HG03521 (cell line): Measurements from ENCODE around the gene DCHS1.

Experiments used
- ATAC-seq: cut with Tn5 transposase; IDR thresholded peaks from one replicate; pipeline ENCODE4 v1.9.1; 2021; ENCODE audit warnings: mild to moderate bottlenecking, moderate library complexity; ENCODE audit not compliant: unreplicated experiment

Gene DCHS1

DNA sequence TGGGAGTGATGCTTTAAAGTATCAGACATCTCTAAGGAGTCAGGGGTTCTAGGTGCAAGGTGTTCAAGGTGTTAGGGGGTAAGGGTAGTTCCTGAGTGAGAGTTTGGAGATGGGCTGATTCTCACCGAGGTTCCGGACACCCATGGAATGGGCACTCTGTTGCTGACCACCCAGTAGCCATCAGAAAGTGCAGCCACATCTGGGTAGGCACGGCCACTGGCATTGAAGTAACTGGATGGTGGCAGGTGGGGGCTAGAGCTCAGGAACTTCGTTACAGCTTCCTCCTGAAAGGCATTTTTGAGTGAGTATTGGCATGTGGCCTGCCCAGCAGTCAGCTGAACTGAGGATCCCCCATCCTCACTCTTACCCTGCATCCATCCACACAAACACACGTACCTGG is 40.6 kb downstream of the DCHS1 start:
- no peak for ATAC-seq

DNA sequence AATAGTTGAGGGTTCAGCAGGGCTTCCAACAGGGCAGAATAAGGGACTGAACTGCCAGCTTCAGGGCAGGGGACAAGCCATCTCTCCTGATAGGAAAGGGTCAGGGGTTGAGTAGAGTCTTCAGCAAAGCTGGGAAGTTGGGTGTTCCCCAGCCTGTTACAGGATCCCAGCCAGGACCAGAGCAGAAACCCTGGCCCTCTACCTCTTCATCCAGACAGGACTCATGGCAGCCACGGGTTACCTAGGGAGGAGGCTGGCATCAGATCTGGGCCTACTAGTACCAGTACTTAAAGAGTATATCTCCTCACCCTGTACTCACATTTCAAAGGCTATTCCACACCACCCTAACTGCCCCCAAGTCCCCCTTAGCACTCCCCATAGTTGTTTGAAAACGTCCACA is 41.2 kb downstream of the DCHS1 start:
- no peak for ATAC-seq

DNA sequence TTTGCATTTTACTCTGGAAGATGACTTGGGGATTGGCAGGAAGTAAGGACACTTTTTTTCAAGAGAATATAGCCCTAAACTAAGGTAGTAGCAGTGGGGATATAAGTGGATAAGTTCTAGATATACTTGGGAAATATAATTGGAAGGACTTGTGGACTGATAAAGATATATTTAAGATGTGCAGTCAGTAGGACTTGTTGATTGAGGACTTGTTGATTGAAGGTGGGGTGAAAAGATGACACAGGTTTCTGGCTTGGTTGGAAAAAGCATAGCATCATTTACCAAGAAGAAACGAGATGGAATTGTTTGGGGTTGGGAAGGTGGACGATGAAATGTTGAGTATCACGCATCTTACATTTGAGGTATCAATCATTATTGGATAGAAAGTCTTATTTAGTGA is 42.1 kb downstream of the DCHS1 start:
- no peak for ATAC-seq

DNA sequence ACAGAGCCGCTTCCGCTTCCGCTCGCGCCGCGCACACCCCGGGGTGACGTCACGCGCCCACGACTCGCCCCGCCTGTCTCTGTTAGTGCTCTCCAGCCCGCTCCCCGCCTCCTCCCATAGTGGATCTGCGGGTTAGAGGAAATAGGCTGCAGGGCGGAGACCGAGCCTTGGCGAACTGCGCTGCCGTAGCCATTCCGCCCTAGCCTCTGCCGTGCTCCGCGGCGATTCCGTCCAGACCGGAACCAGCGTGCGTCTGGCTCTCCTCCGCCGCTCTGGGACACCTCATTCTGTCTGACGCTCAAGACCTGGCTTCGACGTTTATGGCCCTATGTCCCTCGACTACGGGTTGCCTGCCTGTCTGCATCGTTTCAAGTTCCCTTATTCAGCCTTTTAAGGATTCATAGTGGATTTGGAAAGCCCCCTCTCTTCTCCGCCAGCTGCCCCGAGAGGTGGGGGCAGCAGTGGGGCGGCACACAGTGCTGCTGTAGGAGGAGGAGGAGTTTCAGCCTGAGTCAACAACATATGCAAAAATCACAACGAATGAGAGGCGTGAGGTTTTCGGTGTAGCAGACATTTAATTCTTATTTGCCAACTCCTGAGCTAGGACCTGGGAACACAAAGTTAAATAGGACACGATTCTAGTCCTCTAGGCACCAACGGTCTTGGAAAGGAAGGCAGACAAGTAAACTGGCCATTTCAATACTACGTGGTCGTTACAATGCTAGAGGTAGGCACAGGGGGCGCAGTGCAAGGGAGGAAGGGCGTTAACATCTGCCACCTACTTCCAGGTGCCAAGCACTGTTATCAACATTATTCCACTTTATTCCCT is 43.2 kb downstream of the DCHS1 start, which contains the start of gene TAF10:
TAF10 (minus strand) TSS at position 4 of the 829 bp plus-strand sequence. CDS start 27 bp downstream, outside the sequence.
- peak; percentile 89 for ATAC-seq

DNA sequence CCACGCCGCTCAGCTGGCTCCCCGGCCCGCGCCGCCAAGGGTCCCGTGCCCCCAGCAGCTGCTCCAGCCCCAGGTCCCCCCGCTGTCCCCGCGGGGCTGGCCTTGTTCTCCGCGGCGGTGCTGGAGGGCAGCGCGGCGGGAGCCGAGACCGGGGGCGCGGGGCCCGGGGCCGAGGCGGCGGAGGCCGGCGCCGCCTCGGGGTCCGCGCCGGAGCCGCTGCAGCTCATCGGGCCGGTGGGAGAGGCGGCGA is 43.7 kb downstream of the DCHS1 start:
- ATAC-seq, result peak; percentile 14

DNA sequence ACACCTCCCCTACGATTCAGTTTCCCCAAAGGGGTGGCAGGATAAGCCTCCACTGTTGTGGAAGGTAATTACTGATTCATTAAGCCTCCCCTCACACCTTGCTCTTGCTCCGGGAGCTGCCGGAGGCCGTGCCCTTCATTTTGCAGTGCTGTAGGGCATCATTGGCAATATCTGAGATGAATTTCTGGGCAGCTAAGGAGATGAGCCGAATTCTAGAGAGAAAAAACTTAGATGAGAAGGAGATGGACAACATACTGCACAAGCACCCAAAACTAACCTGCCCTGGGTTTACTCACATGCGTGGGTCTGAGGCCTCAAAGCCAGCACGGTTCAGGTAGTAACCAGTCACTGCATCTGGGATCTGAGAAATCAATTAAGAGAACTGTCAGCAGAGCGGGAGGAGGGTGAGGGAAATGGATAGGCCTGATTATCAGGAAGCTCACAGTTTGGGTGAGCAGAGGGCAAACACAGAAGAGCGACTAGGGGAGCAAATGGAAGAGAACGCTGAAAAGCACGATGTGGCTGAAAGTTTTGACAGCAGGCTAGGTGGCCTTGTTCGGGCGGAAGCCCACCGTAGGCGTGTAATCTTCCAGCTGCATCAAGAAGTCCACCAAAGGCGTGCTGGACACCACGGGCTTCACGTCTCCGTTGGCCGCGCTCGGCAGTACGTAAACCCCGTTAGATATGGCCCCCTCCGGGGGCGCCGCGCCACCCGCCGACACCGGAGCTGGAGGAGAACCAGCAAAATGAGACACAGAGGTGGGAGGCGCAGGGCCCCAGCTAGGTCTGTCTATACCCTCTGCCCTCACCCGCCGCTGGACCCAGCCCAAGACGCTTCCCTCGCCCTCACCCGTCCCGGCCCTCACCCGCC is 44.3 kb downstream of the DCHS1 start:
- ATAC-seq, result no peak

DNA sequence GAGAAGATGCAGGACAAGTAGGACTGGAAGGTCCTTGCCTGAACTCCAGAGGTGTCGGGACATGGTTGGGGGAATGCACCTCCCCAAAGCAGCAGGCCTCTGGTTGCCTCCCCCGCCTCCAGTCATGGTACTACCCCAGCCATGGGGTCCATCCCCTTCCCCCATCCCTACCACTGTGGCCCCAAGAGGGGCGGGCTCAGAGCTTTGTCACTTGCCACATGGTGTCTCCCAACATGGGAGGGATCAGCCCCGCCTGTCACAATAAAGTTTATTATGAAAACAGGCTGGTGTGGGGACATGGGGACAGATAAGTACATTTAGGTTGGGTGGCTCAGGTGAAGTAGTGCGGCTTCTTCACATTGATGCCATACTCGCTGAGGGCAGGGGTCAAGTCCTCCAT is 45.0 kb downstream of the DCHS1 start:
- ATAC-seq, result no peak

DNA sequence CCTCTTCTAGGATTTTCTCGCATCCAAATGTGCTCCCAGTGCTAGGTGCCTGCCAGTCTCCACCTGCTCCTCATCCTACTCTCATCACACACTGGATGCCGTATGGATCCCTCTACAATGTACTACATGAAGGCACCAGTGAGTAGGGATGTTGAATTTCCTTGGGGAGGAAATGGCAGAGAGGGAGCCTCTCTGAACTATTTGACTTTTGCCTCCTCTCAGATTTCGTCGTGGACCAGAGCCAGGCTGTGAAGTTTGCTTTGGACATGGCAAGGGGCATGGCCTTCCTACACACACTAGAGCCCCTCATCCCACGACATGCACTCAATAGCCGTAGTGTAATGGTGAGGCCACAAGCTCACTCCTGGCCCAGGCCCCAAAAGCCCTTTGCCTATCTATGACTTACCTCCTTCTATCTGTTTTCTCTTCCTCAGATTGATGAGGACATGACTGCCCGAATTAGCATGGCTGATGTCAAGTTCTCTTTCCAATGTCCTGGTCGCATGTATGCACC is 46.0 kb downstream of the DCHS1 start:
- no peak for ATAC-seq

DNA sequence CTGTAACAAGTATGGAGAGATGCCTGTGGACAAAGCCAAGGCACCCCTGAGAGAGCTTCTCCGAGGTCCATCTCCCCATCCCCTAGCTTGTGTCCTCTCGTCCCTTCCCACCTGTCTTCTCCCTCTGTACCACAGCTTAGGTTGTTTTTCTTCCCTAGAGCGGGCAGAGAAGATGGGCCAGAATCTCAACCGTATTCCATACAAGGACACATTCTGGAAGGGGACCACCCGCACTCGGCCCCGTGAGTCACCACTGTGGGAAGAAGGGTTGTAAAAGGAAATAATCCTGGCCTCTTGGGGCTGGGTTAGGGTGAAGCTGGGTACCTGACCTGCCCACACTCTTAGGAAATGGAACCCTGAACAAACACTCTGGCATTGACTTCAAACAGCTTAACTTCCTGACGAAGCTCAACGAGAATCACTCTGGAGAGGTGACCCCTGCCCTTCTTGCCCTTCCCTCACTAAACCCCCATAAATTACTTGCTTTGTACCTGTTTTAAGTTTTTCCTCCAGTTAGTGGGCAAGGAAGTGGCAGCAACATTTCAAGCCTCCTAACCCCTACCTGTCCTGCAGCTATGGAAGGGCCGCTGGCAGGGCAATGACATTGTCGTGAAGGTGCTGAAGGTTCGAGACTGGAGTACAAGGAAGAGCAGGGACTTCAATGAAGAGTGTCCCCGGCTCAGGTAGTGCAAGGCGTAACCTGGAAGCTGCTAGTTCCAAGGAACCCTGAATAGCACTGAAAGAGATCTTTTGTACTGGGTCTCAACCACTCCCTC is 46.7 kb downstream of the DCHS1 start:
- no peak for ATAC-seq

DNA sequence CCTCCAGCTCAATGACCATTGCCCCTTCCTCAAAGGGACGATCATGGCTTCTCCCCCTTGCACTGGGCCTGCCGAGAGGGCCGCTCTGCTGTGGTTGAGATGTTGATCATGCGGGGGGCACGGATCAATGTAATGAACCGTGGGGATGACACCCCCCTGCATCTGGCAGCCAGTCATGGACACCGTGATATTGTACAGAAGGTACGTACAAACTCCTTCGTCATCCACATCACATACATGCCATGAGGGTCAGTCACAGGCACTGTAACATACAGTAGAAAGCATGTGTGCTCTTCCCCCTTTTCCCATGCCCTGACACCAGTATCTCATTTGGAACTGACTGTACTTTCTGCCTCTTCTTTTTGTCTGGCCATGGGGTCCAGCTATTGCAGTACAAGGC is 47.6 kb downstream of the DCHS1 start:
- ATAC-seq, result no peak

DNA sequence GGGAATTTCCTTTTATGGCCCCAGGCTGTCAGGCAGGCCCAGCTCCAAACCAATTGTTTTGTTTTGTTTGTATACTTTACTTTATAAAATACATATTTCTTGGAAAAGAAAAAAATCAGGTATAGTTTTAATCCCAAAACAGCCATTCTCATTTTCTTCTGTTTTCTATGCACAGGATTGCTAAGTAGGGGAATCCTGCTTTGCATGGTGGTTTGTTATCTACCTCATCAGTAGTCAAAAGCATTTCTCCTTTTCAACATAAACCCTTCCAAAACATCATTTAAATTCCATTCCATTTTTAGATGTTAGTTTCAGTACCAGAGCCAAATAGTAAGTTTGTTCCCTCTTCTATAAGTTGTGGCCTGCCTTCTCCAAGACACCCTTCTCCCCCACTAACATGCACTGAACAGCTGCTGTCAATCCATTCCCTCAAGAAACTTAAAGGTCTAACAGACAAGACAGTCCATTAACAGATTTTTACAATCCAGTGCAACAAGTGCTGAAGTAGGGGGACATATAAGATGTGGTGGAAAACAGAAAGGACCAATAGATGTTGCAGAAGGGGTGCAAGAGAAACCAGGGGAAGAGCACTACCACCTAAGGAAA is 48.3 kb downstream of the DCHS1 start:
- ATAC-seq, result no peak

DNA sequence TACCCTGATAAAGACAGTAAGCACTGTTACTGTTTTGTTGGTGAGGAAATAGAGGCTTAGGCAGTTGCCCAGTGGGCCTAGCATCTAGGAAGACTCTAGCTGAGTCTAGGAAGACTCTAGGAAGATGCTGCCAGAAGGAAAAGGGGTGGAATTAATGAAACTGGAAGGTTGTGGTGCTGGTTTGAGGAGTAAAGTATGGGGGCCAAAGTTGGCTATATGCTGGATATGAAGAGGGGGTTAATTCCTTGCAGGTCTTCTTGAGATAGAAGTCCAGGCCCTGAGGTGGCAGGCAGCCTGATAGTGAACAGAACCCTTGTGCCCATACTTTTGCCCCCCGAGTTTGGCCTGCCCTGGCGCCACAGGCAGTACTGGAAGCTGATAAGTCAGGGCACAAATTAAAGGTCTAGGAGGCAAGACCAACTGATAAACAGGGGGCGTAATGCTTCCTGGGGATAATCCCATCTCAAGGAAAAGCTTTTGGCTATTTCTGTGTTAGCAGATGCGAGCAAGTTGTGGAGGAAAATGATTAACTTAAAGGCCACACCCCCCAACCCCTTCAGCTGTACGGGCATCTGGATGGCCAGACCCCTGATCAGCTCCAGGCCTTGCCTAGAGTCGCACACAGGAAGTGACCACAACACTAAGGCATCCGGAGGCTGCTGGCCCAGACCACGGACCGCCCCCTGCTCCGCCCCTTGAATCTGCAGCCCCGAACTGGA is 49.0 kb downstream of the DCHS1 start:
- peak; percentile 32 for ATAC-seq

DNA sequence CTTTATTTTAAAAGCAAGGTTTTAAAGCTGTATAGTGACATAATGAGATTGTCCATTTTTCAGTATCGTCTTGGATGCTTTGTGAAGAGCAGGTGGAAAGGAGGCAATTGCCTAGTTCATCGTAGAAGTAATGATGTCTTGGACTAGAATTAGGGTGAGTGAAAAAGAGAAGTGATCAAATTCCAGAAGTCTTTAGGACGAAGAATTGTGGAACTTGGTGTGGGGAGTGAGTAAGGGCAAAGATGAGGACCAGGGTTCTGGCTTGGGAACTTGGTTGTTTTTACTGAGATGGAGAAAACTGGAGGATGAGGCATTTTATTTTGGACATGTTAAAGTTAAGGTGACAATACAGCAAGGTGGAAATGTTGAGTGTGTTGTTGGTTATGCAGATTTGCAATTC is 50.8 kb downstream of the DCHS1 start:
- no peak for ATAC-seq

DNA sequence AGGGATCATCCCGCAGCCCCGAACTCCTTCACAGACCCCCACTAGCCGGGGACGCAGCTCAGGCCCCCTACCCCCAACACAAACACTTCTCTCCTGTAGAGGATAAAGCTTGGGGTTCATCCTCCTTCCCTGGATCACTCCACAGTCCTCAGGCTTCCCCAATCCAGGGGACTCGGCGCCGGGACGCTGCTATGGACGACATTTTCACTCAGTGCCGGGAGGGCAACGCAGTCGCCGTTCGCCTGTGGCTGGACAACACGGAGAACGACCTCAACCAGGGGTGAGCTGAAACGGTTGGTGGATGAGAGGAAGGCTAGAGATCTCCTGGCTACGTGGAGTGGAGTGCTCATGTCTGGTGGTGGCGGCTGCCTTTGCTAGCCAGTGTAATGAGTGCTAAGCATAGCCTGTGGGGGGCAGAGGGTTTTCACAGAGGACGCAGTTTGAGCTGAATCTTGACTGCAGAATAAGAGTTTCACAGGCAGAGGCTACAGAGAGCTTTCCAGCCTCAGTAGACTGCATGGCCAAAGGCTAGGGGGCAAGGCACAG is 51.5 kb downstream of the DCHS1 start:
- ATAC-seq, result peak; percentile 39

DNA sequence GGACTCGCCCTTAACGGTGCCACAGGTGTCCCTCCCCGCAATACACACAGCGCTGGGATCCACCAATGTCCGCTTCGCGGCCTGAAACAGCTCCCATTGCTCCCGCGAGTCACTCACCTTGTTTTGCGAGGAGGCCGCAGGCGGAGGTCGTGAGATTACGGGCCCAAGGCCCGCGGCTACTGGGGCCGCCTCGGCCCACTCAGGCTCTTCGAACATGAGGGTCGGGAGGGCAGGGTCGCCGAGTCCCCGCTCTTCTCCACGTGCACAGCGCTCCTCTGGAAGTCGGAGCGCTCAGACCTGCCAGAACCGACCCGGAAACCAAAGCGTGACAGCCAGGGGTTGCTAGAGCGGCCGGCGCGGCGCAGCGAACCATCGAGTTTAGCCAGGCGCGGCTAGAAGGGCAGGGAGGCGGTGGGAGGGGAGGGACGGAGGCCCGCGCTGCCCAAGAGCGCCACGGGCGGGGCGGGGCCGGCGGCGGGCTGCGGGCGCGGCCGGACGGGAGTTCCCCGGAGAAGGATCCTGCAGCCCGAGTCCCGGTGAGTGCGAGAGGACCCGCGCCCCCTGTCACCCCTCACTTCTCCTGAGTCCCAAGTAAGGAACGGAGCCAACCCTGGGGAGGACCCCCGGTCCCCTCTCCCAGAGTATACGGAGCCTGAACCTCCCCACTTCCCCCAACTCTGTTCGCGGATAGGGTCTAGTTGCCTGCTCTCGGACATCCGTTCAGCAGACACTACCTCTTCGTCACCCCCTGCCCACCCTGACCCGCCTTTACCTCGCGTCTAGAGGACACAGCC is 52.1 kb downstream of the DCHS1 start, which contains the start of the genes ILK and RRP8:
ILK (plus strand) TSS at position 488 of the 794 bp plus-strand sequence. CDS start 498 bp downstream, outside the sequence.
RRP8 (minus strand) TSS at position 330 of the 794 bp plus-strand sequence; CDS start at position 216, 114 bp downstream.
- peak; percentile 84 for ATAC-seq

DNA sequence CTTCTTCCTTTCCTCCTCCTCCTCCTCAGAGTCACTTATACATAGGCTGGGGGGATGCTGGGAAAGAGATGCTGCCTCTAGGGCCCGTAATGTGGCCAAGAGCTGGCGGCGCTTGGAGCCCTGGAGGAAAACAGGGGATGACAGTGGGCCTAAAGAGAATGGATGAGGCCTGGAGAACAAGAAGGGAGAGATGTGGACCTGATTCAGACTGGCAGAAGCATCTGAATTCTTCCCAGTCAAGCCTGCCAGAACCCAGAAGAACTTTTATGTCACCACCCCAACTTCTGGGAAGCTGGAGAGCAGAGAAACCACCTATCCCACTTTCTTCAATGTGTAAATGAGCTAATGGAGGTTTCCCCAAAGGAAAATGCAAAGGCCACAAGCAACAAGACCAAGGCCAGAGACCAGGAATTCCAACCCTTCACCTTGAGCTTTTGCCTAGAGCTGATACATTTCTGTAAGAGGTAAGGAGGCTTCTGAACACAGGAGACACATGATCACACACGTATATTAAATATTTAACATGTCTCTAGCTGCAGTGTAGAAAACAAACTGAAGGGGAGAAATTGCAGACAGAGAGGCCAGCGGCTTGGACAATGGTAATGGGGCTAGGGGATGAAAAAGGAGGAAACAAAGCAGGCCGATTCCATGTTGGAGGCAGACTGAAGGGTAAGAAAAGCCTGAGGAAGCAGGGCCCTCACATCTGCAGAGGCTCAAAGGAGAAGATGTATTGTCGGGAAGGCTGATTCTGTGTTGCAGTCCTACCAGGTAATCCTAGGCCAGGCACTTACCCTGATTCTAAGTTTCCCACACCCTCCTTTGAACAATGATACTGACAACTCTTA is 53.3 kb downstream of the DCHS1 start:
- ATAC-seq, result no peak

DNA sequence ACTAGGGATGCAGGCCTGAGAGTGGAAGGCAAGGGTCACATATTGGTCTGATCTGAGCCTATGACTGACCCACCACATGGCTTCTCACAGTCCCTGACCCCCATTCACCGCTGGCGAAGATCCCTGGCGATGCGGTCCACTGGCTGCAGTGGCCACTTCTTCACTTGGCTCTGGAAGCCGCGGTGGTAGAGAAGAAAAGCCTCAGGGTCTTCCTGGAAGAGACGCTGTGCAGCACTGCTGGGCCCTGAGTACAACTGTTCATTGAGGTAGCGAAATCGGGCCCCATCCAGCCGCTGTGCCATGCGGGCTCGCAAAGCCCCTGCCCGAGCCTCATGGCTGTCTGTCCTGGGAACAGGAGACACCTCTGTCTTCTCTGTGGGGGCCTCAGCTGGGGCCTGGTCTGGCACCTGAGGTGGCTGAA is 54.6 kb downstream of the DCHS1 start:
- no peak for ATAC-seq

DNA sequence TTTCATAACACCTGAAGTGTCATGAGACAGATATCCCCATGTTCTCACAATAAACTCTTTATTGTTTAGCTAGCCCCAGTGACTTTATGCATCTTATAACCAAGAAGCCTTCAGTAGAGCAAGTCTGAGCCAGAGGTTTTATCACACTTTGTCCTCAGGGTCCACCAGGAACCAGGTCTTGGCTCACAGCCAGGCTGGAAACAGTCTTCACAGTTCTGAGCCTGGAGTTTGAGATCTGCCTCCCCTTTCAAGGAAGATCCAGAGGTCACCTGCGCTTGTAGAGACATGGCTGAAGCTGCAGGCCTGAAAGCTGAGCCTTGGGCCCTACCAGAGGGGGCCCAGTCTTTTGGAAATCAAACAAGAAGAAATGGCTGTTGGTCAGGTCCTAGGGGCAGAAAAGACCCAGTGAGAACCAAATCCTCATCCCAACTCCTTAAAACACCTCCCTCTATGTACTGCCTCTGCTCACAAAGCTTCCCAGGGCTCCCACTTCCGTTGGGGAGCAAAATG is 55.7 kb downstream of the DCHS1 start:
- ATAC-seq, result no peak
